ENCODE measurements around the gene ARID3B. TPM values are rescaled to one million over a fixed set of nuclear protein-coding genes. Genes with fewer than 3 reads are reported as not detected.
"Not testable (repeated sequence)": the region's sequence is repeated elsewhere in the genome, so short reads cannot be mapped to it uniquely, and the experiment has no call there.

Gene ARID3B
- total RNA-seq, 1 donor from 2014 or later: 53.6 TPM

- Mint-ChIP-seq H3K9me3 (no peaks in the 10 kb centered on the region), H3K36me3 (ENCODE audit: low read depth) (peaks cover 23% of the 10 kb centered on the region), H3K27ac (peak overlapping the region; percentile 14), H3K4me1 (ENCODE audit: low read depth) (peaks cover 11% of the 10 kb centered on the region), H3K27me3 (ENCODE audit: insufficient read depth) (no peaks in the 10 kb centered on the region), H3K4me3 (no peak overlapping the region)
- intact Hi-C loops (cut with micrococcal nuclease): no loop called here
- no peak for DNase-seq (ENCODE audit: low spot score)
Measured at GRCh38 chr15:74584779-74585178, 43.8 kb downstream of the ARID3B start.

GRCh38 chr15:74585191-74585590 lies 44.2 kb downstream of the ARID3B start:
- Mint-ChIP-seq H3K36me3 (ENCODE audit: low read depth) (peaks cover 26% of the 10 kb centered on the region), H3K27ac (no peak overlapping the region), H3K9me3 (no peaks in the 10 kb centered on the region), H3K27me3 (ENCODE audit: insufficient read depth) (no peaks in the 10 kb centered on the region), H3K4me3 (no peak overlapping the region), H3K4me1 (ENCODE audit: low read depth) (peaks cover 11% of the 10 kb centered on the region)
- intact Hi-C loops (cut with micrococcal nuclease): no loop called here
- DNase-seq (ENCODE audit: low spot score): no peak

GRCh38 chr15:74585857-74586256 lies 44.8 kb downstream of the ARID3B start:
- Mint-ChIP-seq H3K27me3 (ENCODE audit: insufficient read depth) (no peaks in the 10 kb centered on the region), H3K27ac (no peak overlapping the region), H3K4me1 (ENCODE audit: low read depth) (peaks cover 11% of the 10 kb centered on the region), H3K9me3 (no peaks in the 10 kb centered on the region), H3K4me3 (no peak overlapping the region), H3K36me3 (ENCODE audit: low read depth) (peaks cover 32% of the 10 kb centered on the region)
- intact Hi-C loops (cut with micrococcal nuclease): no loop called here
- DNase-seq (ENCODE audit: low spot score): no peak

GRCh38 chr15:74589826-74590225 lies 48.8 kb downstream of the ARID3B start:
- Mint-ChIP-seq H3K4me3 (no peak overlapping the region), H3K36me3 (ENCODE audit: low read depth) (peaks cover 42% of the 10 kb centered on the region), H3K27me3 (ENCODE audit: insufficient read depth) (no peaks in the 10 kb centered on the region), H3K4me1 (ENCODE audit: low read depth) (peaks cover under 1% of the 10 kb centered on the region), H3K27ac (no peak overlapping the region), H3K9me3 (no peaks in the 10 kb centered on the region)
- intact Hi-C loops (cut with micrococcal nuclease): no loop called here
- no peak for DNase-seq (ENCODE audit: low spot score)

- intact Hi-C loops (cut with micrococcal nuclease): no loop called here
- no peak overlapping the region for H3K27ac Mint-ChIP-seq
- no peak overlapping the region for H3K4me3 Mint-ChIP-seq
- H3K9me3 Mint-ChIP-seq: no peaks in the 10 kb centered on the region
- H3K36me3 Mint-ChIP-seq (ENCODE audit: low read depth): peaks cover 47% of the 10 kb centered on the region
- H3K4me1 Mint-ChIP-seq (ENCODE audit: low read depth): no peaks in the 10 kb centered on the region
- H3K27me3 Mint-ChIP-seq (ENCODE audit: insufficient read depth): no peaks in the 10 kb centered on the region
- no peak for DNase-seq (ENCODE audit: low spot score)
Measured at GRCh38 chr15:74592222-74592621, 51.2 kb downstream of the ARID3B start.

GRCh38 chr15:74593122-74593521 lies 52.1 kb downstream of the ARID3B start:
- no peaks in the 10 kb centered on the region for H3K27me3 Mint-ChIP-seq (ENCODE audit: insufficient read depth)
- DNase-seq (ENCODE audit: low spot score): no peak
- H3K9me3 Mint-ChIP-seq: no peaks in the 10 kb centered on the region
- peaks cover 6% of the 10 kb centered on the region for H3K4me1 Mint-ChIP-seq (ENCODE audit: low read depth)
- peaks cover 51% of the 10 kb centered on the region for H3K36me3 Mint-ChIP-seq (ENCODE audit: low read depth)
- intact Hi-C loops (cut with micrococcal nuclease): no loop called here
- H3K27ac Mint-ChIP-seq: no peak overlapping the region
- H3K4me3 Mint-ChIP-seq: no peak overlapping the region

GRCh38 chr15:74594455-74594854 lies 53.4 kb downstream of the ARID3B start:
- intact Hi-C loops (cut with micrococcal nuclease): no loop called here

GRCh38 chr15:74595271-74595670 lies 54.3 kb downstream of the ARID3B start:
- Mint-ChIP-seq H3K36me3 (ENCODE audit: low read depth) (peaks cover 43% of the 10 kb centered on the region), H3K4me1 (ENCODE audit: low read depth) (peaks cover 19% of the 10 kb centered on the region), H3K27me3 (ENCODE audit: insufficient read depth) (no peaks in the 10 kb centered on the region), H3K9me3 (no peaks in the 10 kb centered on the region), H3K4me3 (no peak overlapping the region), H3K27ac (no peak overlapping the region)
- intact Hi-C loops (cut with micrococcal nuclease): no loop called here
- no peak for DNase-seq (ENCODE audit: low spot score)

More at GRCh38 chr15:74594455-74594854, 53.4 kb downstream of the ARID3B start:
- peaks cover 19% of the 10 kb centered on the region for H3K4me1 Mint-ChIP-seq (ENCODE audit: low read depth)
- DNase-seq (ENCODE audit: low spot score): no peak
- H3K27ac Mint-ChIP-seq: no peak overlapping the region
- H3K36me3 Mint-ChIP-seq (ENCODE audit: low read depth): peaks cover 51% of the 10 kb centered on the region
- no peaks in the 10 kb centered on the region for H3K9me3 Mint-ChIP-seq
- H3K27me3 Mint-ChIP-seq (ENCODE audit: insufficient read depth): no peaks in the 10 kb centered on the region
- no peak overlapping the region for H3K4me3 Mint-ChIP-seq

GRCh38 chr15:74596736-74597135 lies 55.7 kb downstream of the ARID3B start:
- H3K4me3 Mint-ChIP-seq; intact Hi-C loops (cut with micrococcal nuclease); H3K9me3 Mint-ChIP-seq; H3K27ac Mint-ChIP-seq; DNase-seq (ENCODE audit: low spot score); H3K27me3 Mint-ChIP-seq (ENCODE audit: insufficient read depth): not testable (repeated sequence)
- H3K4me1 Mint-ChIP-seq (ENCODE audit: low read depth): peaks cover 19% of the 10 kb centered on the region
- H3K36me3 Mint-ChIP-seq (ENCODE audit: low read depth): peaks cover 34% of the 10 kb centered on the region

GRCh38 chr15:74597146-74597705 lies 56.2 kb downstream of the ARID3B start:
- H3K27ac Mint-ChIP-seq; intact Hi-C loops (cut with micrococcal nuclease); H3K4me3 Mint-ChIP-seq; H3K9me3 Mint-ChIP-seq; DNase-seq (ENCODE audit: low spot score); H3K27me3 Mint-ChIP-seq (ENCODE audit: insufficient read depth): not testable (repeated sequence)
- H3K4me1 Mint-ChIP-seq (ENCODE audit: low read depth): peaks cover 19% of the 10 kb centered on the region
- peaks cover 32% of the 10 kb centered on the region for H3K36me3 Mint-ChIP-seq (ENCODE audit: low read depth)

GRCh38 chr15:74598126-74598842 lies 57.3 kb downstream of the ARID3B start:
- DNase-seq (ENCODE audit: low spot score): peak; percentile 87
- Mint-ChIP-seq H3K27ac (peak overlapping the region; percentile 100), H3K9me3 (no peaks in the 10 kb centered on the region), H3K36me3 (ENCODE audit: low read depth) (peaks cover 26% of the 10 kb centered on the region), H3K4me1 (ENCODE audit: low read depth) (peaks cover 19% of the 10 kb centered on the region), H3K4me3 (peak overlapping the region; percentile 100), H3K27me3 (ENCODE audit: insufficient read depth) (no peaks in the 10 kb centered on the region)
- intact Hi-C loops (cut with micrococcal nuclease): loop anchor here (1.0 to 2.0 kb wide), 4 partner anchors 16 to 137 kb away; partner anchors contain the start of genes ARID3B and UBL7

GRCh38 chr15:74599156-74599555 lies 58.1 kb downstream of the ARID3B start:
- Mint-ChIP-seq H3K27me3 (ENCODE audit: insufficient read depth) (no peaks in the 10 kb centered on the region), H3K4me3 (peak overlapping the region; percentile 100), H3K9me3 (no peaks in the 10 kb centered on the region), H3K4me1 (ENCODE audit: low read depth) (peaks cover 19% of the 10 kb centered on the region), H3K27ac (no peak overlapping the region), H3K36me3 (ENCODE audit: low read depth) (peaks cover 21% of the 10 kb centered on the region)
- intact Hi-C loops (cut with micrococcal nuclease): loop anchor here (2.0 kb wide), 1 partner anchor 138 kb away; the partner anchor contains the start of gene UBL7
- no peak for DNase-seq (ENCODE audit: low spot score)

- no peak overlapping the region for H3K27ac Mint-ChIP-seq
- no peak for DNase-seq (ENCODE audit: low spot score)
- intact Hi-C loops (cut with micrococcal nuclease): no loop called here
- H3K4me1 Mint-ChIP-seq (ENCODE audit: low read depth): peaks cover 20% of the 10 kb centered on the region
- H3K4me3 Mint-ChIP-seq: no peak overlapping the region
- no peaks in the 10 kb centered on the region for H3K9me3 Mint-ChIP-seq
- H3K27me3 Mint-ChIP-seq (ENCODE audit: insufficient read depth): no peaks in the 10 kb centered on the region
- H3K36me3 Mint-ChIP-seq (ENCODE audit: low read depth): peaks cover 5% of the 10 kb centered on the region
Measured at GRCh38 chr15:74603026-74603788, 62.2 kb downstream of the ARID3B start.
